ENCODE measurements around the gene ASIC3.

GRCh38 chr7:151040616-151041375 is 7.5 kb upstream of the ASIC3 start:
- TF ChIP-seq POLR2A (IDR thresholded peaks at IDR 0.05) = no peak
- no peak for TF ChIP-seq CTCF (IDR thresholded peaks at IDR 0.05)
